Omental fat pad (tissue), 4 donors: ENCODE results near the gene INTS3. TPM values are rescaled to one million over a fixed set of nuclear protein-coding genes. Genes with fewer than 3 reads are reported as not detected.
A peak's percentile ranks its signal among the peaks of the same experiment; 100 is the strongest.

Source experiments
- ATAC-seq: fragments of 150-250 bp; one replicate; pipeline ENCODE4 v1.9.1; 2016; ENCODE audit warnings: mild to moderate bottlenecking, moderate library complexity; ENCODE audit not compliant: low FRiP score
- DNase-seq: peaks from one replicate; pipeline ENCODE4 v3.0.0-alpha.2; 2019; ENCODE audit warnings: low spot score
- CTCF ChIP-seq, 3 donors: fragments of 450-650 bp; IDR thresholded peaks; one replicate each; pipeline ENCODE4 v1.5.1; 2016 to 2017; ENCODE audit warnings: antibody characterized with exemption in 3 of 3, mild to moderate bottlenecking in 3 of 3, moderate library complexity in 2 of 3
- total RNA-seq, 4 donors: library from RNA; depleted of rRNA; stranded (reverse); fragments of >200 nt; gene quantifications; one replicate each; pipeline ENCODE4 v1.1.0, GENCODE V29; 2016

Gene INTS3
- total RNA-seq, 4 donors from 2014 or later: 28.6 to 65.3 (median 34.8) TPM

GRCh38 chr1:153696741-153697140 is 31.1 kb upstream of the INTS3 start:
- ATAC-seq (no peak), DNase-seq (no peak)
- TF ChIP-seq CTCF (IDR thresholded peaks at IDR 0.05): no peak

GRCh38 chr1:153697191-153698019 is 30.4 kb upstream of the INTS3 start:
- TF ChIP-seq CTCF (IDR thresholded peaks at IDR 0.05): no peak
- peak; percentile 79 for ATAC-seq
- DNase-seq: peak; percentile 70

DNA sequence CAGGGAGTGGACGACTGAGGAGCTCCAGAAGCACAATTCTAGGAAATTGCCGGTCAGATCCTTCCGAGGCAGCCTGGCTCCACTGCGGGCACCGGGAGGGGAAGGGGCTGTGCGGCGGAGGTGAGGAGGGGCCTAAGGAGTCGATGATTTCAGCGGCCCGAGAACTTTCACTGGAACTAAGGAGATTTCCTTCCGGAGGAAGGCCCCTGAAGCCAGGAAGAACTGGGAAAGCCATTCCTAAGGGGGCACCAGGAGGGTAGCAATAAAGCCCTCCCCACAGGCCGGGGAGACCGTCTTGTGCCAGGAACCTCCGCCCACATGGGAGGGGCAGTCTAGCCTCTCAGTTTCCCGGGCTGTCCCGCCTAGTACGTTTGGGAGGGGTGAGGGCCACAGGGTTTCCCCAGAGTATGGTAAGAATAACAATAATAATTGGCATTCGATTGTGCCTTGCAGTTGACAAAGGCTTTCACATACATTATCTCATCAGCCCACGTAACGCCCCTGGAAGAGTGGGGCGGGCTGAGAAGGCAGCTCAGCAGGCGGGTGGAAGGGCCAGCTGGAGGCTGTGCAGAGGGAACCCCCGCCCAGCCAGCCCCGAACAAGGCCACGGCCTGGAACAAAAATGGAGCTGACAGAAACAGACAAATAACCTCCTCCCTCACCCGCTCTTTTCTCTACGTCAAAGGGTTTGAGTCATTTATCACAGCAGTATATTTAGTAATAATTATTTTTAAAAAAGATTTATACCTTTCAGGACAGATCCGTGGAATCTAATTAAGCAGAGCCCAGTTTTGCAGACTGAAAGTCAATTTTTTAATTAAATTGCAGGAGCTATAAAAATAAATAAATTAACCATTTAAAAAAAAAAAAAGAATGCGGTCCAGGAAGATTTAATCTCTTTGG is 29.6 kb upstream of the INTS3 start:
- ATAC-seq: peak; percentile 68
- no peak for TF ChIP-seq CTCF (IDR thresholded peaks at IDR 0.05)
- DNase-seq: no peak

DNA sequence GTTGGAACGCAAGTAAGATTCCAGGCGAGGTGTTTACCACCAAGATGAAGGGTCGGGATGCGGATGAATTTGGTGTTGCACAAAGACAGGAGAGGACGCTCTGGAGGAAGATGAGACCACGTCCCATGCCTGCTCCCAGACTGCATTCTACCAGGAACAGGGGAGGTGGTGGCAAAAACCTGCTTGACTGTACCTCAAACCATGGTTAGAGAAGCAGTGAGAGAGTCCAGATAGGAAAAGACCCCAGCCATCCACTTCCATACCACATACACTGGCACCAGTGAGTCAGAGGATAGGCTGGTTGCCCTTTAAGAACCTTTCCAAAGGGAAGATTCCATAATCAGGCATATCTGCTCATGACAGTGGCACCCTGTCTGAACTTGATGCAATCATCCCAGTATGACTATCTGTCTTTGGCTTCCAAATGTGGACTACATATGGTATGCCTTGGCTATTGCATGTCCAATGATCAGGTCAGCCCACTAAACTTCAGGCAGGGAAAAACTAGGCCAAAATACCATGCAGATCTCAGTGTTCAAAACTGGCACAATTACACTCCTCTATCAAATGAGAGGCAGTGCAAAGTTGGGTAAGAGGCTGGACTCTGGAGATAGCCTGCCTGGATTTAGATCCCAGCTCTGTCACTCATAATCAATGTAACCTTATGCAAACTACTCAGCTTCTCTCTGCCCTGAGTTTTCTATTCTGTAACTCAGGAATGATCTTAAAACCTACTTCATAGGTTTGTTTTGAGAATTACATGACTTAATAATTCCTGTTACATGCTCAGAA is 28.7 kb upstream of the INTS3 start:
- ATAC-seq: peak; percentile 68
- TF ChIP-seq CTCF (IDR thresholded peaks at IDR 0.05): no peak
- DNase-seq: no peak

DNA sequence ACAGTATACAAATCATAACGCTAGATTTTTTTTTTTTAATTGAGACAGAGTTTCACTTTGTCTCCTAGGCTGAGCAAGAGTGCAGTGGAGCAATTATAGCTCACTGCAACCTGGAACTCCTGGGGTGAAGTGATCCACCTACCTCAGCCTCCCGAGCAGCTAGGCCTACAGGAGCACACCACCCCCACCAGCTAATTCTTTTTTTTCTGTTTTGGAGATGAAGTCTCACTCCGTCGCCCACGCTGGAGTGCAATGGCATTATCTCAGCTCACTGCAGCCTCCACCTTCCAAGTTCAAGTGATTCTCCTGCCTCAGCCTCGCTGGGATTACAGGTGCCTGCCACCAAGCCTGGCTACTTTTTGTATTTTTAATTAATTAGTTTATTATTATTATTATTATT is 28.1 kb upstream of the INTS3 start:
- no peak for ATAC-seq
- TF ChIP-seq CTCF (IDR thresholded peaks at IDR 0.05): no peak
- no peak for DNase-seq

DNA sequence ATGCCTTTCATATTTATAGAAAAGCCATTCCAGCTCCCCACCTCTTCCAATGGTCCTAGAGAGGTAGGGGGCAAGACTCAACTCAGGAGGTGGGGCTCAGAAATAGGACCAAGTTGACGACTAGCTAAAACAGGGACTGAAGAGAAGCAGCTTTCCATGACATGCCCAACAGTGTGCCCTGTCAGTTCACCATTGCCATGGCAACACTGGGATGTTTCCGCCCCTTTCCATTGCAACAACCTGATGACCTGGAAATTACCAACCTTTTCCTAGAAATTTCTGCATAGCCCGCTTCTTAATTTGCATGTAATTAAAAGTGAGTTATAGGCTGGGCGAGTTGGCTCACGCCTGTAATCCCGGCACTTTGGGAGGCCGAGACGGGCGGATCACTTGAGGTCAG is 22.4 kb upstream of the INTS3 start:
- ATAC-seq: no peak
- no peak for DNase-seq
- TF ChIP-seq CTCF (IDR thresholded peaks at IDR 0.05): no peak
